Liver (tissue), 9 donors: ENCODE data around the gene PHKG1. TPM values are rescaled to one million over a fixed set of nuclear protein-coding genes. Genes with fewer than 3 reads are reported as not detected.
"Not testable (repeated sequence)": the region's sequence is repeated elsewhere in the genome, so short reads cannot be mapped to it uniquely, and the experiment has no call there.

ENCODE experiments used
- DNase-seq: peaks from one replicate; pipeline ENCODE4 v3.0.0-alpha.2; 2017; ENCODE audit warnings: low spot score
- H3K27ac ChIP-seq, 2 donors: one replicate each; pipeline ENCODE4 v1.7.0; 2013; ENCODE audit warnings: inconsistent platforms in 2 of 2, low read length in 2 of 2, control low read depth in 1 of 2, low read depth in 1 of 2, mild to moderate bottlenecking in 1 of 2
- H3K27me3 ChIP-seq, 4 donors: one replicate each; pipeline versions ENCODE4 v1.6.1 to v1.7.0; 2013; ENCODE audit warnings: low read length in 3 of 4, inconsistent platforms in 1 of 4, mild to moderate bottlenecking in 1 of 4, moderate library complexity in 1 of 4; ENCODE audit not compliant: control insufficient read depth in 4 of 4, insufficient read depth in 4 of 4
- H3K36me3 ChIP-seq, 4 donors: one replicate each; pipeline versions ENCODE4 v1.6.1 to v1.7.0; 2013; ENCODE audit warnings: low read length in 3 of 4, mild to moderate bottlenecking in 3 of 4, low read depth in 1 of 4, moderate library complexity in 1 of 4; ENCODE audit not compliant: control insufficient read depth in 4 of 4, insufficient read depth in 3 of 4
- H3K4me1 ChIP-seq, 4 donors: one replicate each; pipeline versions ENCODE4 v1.6.1 to v1.7.0; 2013; ENCODE audit warnings: low read length in 3 of 4, mild to moderate bottlenecking in 3 of 4, moderate library complexity in 1 of 4; ENCODE audit not compliant: control insufficient read depth in 4 of 4, insufficient read depth in 4 of 4
- H3K4me3 ChIP-seq, 3 donors: one replicate each; pipeline versions ENCODE4 v1.6.1 to v1.7.0; 2013; ENCODE audit warnings: low read length in 3 of 3, control low read depth in 1 of 3, low read depth in 1 of 3, mild to moderate bottlenecking in 1 of 3
- H3K9ac ChIP-seq, 2 donors: one replicate each; pipeline ENCODE4 v1.7.0; 2013; ENCODE audit warnings: low read length in 2 of 2, mild to moderate bottlenecking in 2 of 2, moderate library complexity in 2 of 2, control low read depth in 1 of 2, low read depth in 1 of 2
- H3K9me3 ChIP-seq, 4 donors: one replicate each; pipeline versions ENCODE4 v1.6.1 to v1.7.0; 2013; ENCODE audit warnings: low read length in 3 of 4; ENCODE audit not compliant: control insufficient read depth in 4 of 4
- EGR1 ChIP-seq, 2 donors: IDR thresholded peaks; 2 replicates each; pipeline ENCODE4 v1.6.1; 2016 to 2018; ENCODE audit warnings: antibody characterized with exemption in 2 of 2, low read depth in 2 of 2
- GABPA ChIP-seq, 2 donors: IDR thresholded peaks in 1 of 2; conservative IDR thresholded peaks in 1 of 2; 2 replicates each; pipeline ENCODE4 v1.6.1; 2016; ENCODE audit warnings: antibody characterized with exemption in 2 of 2, mild to moderate bottlenecking in 1 of 2, moderate library complexity in 1 of 2
- HNF4A ChIP-seq, 2 donors: conservative IDR thresholded peaks; 2 replicates each; pipeline ENCODE4 v1.6.1; 2016; ENCODE audit warnings: antibody characterized with exemption in 2 of 2, mild to moderate bottlenecking in 2 of 2
- JUND ChIP-seq, 2 donors: IDR thresholded peaks; 2 replicates each; pipeline ENCODE4 v1.6.1; 2016; ENCODE audit warnings: antibody characterized with exemption in 2 of 2
- RXRA ChIP-seq, 2 donors: IDR thresholded peaks; 2 replicates each; pipeline ENCODE4 v1.6.1; 2017 to 2018; ENCODE audit warnings: antibody characterized with exemption in 2 of 2, mild to moderate bottlenecking in 1 of 2
- YY1 ChIP-seq: IDR thresholded peaks from 2 replicates; pipeline ENCODE4 v1.6.1; 2016; ENCODE audit warnings: antibody characterized with exemption, mild to moderate bottlenecking
- WGBS: extraction: QIAGEN DNeasy Blood & Tissue Kit; methylation state at CpG from one replicate; pipeline ENCODE4 v1.1.7; 2013; 5-methylcytosine and 5-hydroxymethylcytosine counted together
- polyA plus RNA-seq, 2 donors: library from polyadenylated mRNA; stranded (reverse) in 1 of 2; unstranded in 1 of 2; fragments of 200-250 nt in 1 of 2; fragments of >200 nt in 1 of 2; fragmentation: Nextera tagmentation in 1 of 2; extraction: Ambion mirVana in 1 of 2; gene quantifications; one replicate each; pipeline versions ENCODE4 v1.2.1 to v1.2.3, GENCODE V29; 2013 to 2015
- total RNA-seq, 2 donors: library from RNA; depleted of rRNA; stranded (reverse); fragments of >200 nt; gene quantifications; one replicate each; pipeline ENCODE4 v1.2.3, GENCODE V29; 2014
- TF ChIP-seq, protein P1 (sequence below): IDR thresholded peaks from 2 replicates; pipeline ENCODE4 v1.6.1; 2016; ENCODE audit warnings: antibody characterized with exemption
- TF ChIP-seq, protein P2 (sequence below): IDR thresholded peaks from 2 replicates; pipeline ENCODE4 v1.6.1; 2016; ENCODE audit warnings: antibody characterized with exemption
- TF ChIP-seq, protein P3 (sequence below): IDR thresholded peaks from 2 replicates; pipeline ENCODE4 v1.6.1; 2016; ENCODE audit warnings: antibody characterized with exemption
- donor health status: healthy.
- donor health status: healthy.
- donor health status: healthy.
- donor health status: healthy.
- donor health status: healthy.

PHKG1 gene
- total and polyA plus RNA-seq, 4 donors = 0.18 to 1.0 (median 0.24) TPM

DNA sequence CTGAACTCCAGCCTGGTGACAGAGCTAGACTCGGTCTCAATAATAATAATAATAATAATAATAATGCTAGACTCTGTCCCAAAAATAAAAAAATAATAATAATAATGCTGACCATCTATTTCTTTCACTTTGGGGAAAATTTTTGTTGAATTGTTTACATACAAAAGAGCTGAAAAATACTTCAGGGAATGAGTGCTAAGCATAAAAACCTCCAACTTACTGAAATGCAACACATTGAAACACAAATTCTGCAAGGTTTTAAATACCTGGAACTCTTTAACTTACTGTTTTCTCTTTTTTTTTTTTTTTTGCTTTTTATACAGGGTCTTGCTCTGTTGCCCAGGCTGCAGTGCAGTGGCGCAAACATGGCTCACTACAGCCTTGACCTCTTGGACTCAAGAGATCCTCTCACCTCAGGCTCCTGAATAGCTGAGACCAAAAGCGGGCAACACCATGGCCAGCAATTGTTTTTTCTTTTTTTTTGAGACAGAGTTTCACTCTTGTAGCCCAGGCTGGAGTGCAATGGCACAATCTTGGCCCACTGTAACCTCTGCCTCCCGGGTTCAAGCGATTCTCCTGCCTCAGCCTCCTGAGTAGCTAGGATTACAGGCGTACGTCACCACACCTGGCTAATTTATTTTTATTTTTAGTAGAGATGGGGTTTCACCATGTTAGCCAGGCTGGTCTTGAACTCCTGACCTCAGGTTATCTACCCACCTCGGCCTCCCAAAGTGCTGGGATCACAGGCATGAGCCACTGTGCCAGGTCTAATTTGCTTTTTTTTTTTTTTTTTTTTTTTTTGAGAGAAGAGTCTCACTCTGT is 5.6 kb upstream of the PHKG1 start:
- TF ChIP-seq HNF4A (conservative IDR thresholded peaks at IDR 0.05) = peak in 1 of 2 donors; percentile 10
- H3K9ac ChIP-seq, H3K4me1 ChIP-seq, H3K4me3 ChIP-seq, H3K27me3 ChIP-seq, H3K27ac ChIP-seq, DNase-seq, H3K9me3 ChIP-seq: not testable (repeated sequence)
- H3K36me3 ChIP-seq = peaks cover 11 to 37% (median 32%) of the 10 kb centered on the region in 4 donors
- 95% methylated on average over 8 of the region's 8 CpGs for WGBS

DNA sequence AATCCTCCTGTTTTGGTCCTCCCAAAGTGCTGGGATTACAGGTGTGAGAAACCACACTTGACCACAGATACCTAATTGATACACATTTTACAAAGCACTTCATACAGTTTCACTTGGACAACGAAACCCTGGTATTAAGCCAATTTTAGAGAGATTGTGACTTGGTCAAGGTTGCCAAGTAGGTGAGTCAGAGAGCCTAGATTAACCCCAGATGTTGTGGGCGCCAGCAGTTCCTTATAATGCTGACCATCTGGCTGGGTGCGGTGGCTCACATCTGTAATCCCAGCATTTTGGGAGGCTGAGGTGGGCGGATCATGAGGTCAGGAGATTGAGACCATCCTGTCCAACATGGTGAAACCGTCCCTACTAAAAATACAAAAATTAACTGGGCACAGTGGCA is 4.9 kb upstream of the PHKG1 start:
- Histone ChIP-seq H3K36me3 (peaks cover 9 to 31% (median 27%) of the 10 kb centered on the region in 4 donors), H3K9me3 (no peaks in the 10 kb centered on the region), H3K27me3 (no peaks in the 10 kb centered on the region), H3K4me3 (no peak overlapping the region), H3K9ac (no peak overlapping the region), H3K4me1 (peaks cover under 1 to 8% (median 3%) of the 10 kb centered on the region in 4 donors), H3K27ac (no peak overlapping the region)
- no peak for DNase-seq
- TF ChIP-seq JUND (IDR thresholded peaks at IDR 0.05) (peak in 1 of 2 donors; percentile 39), YY1 (no peak), RXRA (IDR thresholded peaks at IDR 0.05) (peak in 1 of 2 donors; percentile 14)
- TF ChIP-seq, protein P1, sequence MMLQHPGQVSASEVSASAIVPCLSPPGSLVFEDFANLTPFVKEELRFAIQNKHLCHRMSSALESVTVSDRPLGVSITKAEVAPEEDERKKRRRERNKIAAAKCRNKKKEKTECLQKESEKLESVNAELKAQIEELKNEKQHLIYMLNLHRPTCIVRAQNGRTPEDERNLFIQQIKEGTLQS = no peak
- 73% methylated on average over 5 of the region's 5 CpGs for WGBS

DNA sequence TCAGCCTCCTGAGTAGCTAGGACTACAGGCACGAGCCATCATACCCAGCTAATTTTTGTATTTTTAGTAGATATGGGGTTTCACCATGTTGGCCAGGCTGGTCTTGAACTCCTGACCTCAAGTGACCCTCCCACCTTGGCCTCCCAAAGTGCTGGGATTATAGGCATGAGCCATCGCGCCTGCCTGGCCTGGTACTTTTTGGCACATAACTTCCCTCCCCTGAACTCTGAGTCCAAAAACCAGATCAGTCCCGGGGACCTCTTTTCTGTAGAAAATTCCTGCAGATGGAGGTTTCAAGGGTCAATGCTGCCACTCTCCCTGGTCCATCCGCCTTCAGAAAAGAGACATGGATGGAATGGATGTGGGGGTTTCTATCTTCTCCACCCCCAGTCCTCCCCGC is 364 bp downstream of the PHKG1 start:
- TF ChIP-seq HNF4A (conservative IDR thresholded peaks at IDR 0.05) = peak; percentile 26 to 45
- peaks cover 1 to 13% (median 7%) of the 10 kb centered on the region in 4 donors for H3K4me1 ChIP-seq
- H3K27me3 ChIP-seq, H3K4me3 ChIP-seq, H3K36me3 ChIP-seq, H3K9me3 ChIP-seq, H3K9ac ChIP-seq, DNase-seq: not testable (repeated sequence)
- 37% methylated on average over 6 of the region's 6 CpGs for WGBS
- H3K27ac ChIP-seq = peak overlapping the region in 1 of 2 donors; percentile 14

DNA sequence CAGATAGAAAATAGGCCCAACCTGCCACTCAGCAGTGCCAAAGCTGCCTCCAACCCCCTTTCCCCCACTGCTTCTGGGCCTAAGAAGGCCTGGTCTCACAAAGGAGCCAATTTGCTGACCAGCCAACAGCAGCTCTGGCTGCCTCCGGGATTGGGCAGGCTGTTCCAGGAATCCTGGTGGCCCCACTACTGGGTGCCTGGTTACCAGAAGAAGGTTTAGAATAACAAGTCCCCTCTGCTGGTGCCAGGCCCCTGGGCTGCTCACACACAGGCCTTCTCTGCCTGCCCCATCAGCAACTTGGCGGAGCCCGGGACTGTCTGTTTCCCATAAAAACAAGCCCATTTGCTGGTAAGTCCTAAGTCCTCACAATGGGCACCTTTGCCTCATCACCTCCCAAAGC is 1.2 kb downstream of the PHKG1 start:
- DNase-seq = no peak
- Histone ChIP-seq H3K4me1 (peaks cover 1 to 13% (median 7%) of the 10 kb centered on the region in 4 donors), H3K36me3 (peaks cover 0 to 5% (median 2%) of the 10 kb centered on the region in 4 donors), H3K27ac (no peak overlapping the region), H3K27me3 (no peaks in the 10 kb centered on the region), H3K9me3 (no peaks in the 10 kb centered on the region), H3K4me3 (no peak overlapping the region), H3K9ac (no peak overlapping the region)
- WGBS = 84% methylated on average over 3 of the region's 3 CpGs
- TF ChIP-seq, protein P2, sequence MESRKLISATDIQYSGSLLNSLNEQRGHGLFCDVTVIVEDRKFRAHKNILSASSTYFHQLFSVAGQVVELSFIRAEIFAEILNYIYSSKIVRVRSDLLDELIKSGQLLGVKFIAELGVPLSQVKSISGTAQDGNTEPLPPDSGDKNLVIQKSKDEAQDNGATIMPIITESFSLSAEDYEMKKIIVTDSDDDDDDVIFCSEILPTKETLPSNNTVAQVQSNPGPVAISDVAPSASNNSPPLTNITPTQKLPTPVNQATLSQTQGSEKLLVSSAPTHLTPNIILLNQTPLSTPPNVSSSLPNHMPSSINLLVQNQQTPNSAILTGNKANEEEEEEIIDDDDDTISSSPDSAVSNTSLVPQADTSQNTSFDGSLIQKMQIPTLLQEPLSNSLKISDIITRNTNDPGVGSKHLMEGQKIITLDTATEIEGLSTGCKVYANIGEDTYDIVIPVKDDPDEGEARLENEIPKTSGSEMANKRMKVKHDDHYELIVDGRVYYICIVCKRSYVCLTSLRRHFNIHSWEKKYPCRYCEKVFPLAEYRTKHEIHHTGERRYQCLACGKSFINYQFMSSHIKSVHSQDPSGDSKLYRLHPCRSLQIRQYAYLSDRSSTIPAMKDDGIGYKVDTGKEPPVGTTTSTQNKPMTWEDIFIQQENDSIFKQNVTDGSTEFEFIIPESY = no peak
- TF ChIP-seq HNF4A (conservative IDR thresholded peaks at IDR 0.05) (no peak), EGR1 (IDR thresholded peaks at IDR 0.05; ENCODE audit: low read depth in 2 of 2) (no peak), GABPA (IDR thresholded peaks at IDR 0.05 in 1 of 2, conservative IDR thresholded peaks at IDR 0.05 in 1 of 2) (no peak)
- TF ChIP-seq, protein P3, sequence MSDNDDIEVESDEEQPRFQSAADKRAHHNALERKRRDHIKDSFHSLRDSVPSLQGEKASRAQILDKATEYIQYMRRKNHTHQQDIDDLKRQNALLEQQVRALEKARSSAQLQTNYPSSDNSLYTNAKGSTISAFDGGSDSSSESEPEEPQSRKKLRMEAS = no peak
